Stimulated activated CD4-positive, alpha-beta T cell treated with anti-CD3 and anti-CD28 coated beads, Interleukin-4, amount 100 ng/mL, for 24 hours (primary cell): ENCODE results near the gene CBFA2T3.
"Not testable (repeated sequence)": the region's sequence is repeated elsewhere in the genome, so short reads cannot be mapped to it uniquely, and the experiment has no call there.

Source experiments
- DNase-seq: peaks from one replicate; pipeline ENCODE4 v3.0.0-alpha.2; 2020

Gene CBFA2T3

GRCh38 chr16:88977018-88977811, at the start of gene CBFA2T3:
Gene CBFA2T3, minus strand, starts transcription at chr16:88977207. Its CDS starts 400 bp downstream, at chr16:88976807.
- no peak for DNase-seq

- DNase-seq: peak; percentile 69
Observed at GRCh38 chr16:89026121-89026612, 49.2 kb upstream of the CBFA2T3 start.

- DNase-seq: no peak
Observed at GRCh38 chr16:89025636-89026035, 48.6 kb upstream of the CBFA2T3 start.

- DNase-seq: no peak
Observed at GRCh38 chr16:89024546-89025060, 47.6 kb upstream of the CBFA2T3 start.

- no peak for DNase-seq
Observed at GRCh38 chr16:89023621-89024511, 46.9 kb upstream of the CBFA2T3 start.

GRCh38 chr16:89023151-89023551, 46.1 kb upstream of the CBFA2T3 start:
- no peak for DNase-seq

- DNase-seq: no peak
Observed at GRCh38 chr16:89022051-89022836, 45.2 kb upstream of the CBFA2T3 start.

GRCh38 chr16:89020925-89021595, 44.1 kb upstream of the CBFA2T3 start:
- no peak for DNase-seq

GRCh38 chr16:89020068-89020924, 43.3 kb upstream of the CBFA2T3 start:
- DNase-seq: peak; percentile 34

GRCh38 chr16:89019511-89019910, 42.5 kb upstream of the CBFA2T3 start:
- no peak for DNase-seq

GRCh38 chr16:89018282-89019158, 41.5 kb upstream of the CBFA2T3 start:
- no peak for DNase-seq

- DNase-seq: no peak
Observed at GRCh38 chr16:89017543-89018281, 40.7 kb upstream of the CBFA2T3 start.

GRCh38 chr16:89016561-89016960, 39.6 kb upstream of the CBFA2T3 start:
- not testable (repeated sequence) for DNase-seq

- DNase-seq: no peak
Observed at GRCh38 chr16:89015271-89015859, 38.4 kb upstream of the CBFA2T3 start.

GRCh38 chr16:89014403-89015230, 37.6 kb upstream of the CBFA2T3 start:
- no peak for DNase-seq

GRCh38 chr16:89013692-89014402, 36.8 kb upstream of the CBFA2T3 start:
- no peak for DNase-seq

GRCh38 chr16:89013111-89013510, 36.1 kb upstream of the CBFA2T3 start:
- DNase-seq: no peak
